Erythroblast (primary cell): ENCODE measurements around the gene FRMD3.

Experiments used
- GATA1 ChIP-seq: IDR thresholded peaks from 2 replicates; pipeline ENCODE4 v1.6.1; 2011; ENCODE audit warnings: low read depth, mild to moderate bottlenecking, control low read depth, low read length, moderate library complexity
- POLR2A ChIP-seq: IDR thresholded peaks from 2 replicates; pipeline ENCODE4 v1.6.1; 2011; ENCODE audit warnings: mild to moderate bottlenecking, low read length

GRCh38 chr9:83197591-83197990, 340.6 kb downstream of the FRMD3 start:
- TF ChIP-seq POLR2A (no peak), GATA1 (no peak)
